ENCODE data around the gene SNX5.

The SNX5 gene

DNA sequence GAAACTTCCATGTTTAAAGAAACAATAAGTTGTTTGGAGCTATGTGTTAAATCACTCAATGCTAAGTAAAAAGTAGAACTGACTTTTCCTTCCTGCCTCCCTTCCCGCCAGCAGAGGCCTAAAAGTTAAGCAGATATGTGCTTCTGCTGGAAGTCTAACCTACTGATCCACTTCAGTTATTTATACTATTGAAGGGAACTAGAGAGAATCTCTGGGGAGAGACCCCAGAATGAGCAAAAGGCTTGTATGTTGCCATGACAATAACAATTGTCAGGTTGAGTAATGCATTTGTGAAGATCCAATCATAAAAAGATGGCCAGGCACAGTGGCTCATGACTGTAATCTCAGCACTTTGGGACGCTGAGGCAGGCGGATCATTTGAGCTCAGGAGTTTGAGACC lies 25.0 kb upstream of the SNX5 start:
- H3K4me3 ChIP-seq (ENCODE audit: low read depth, low read length), result no peak overlapping the region

DNA sequence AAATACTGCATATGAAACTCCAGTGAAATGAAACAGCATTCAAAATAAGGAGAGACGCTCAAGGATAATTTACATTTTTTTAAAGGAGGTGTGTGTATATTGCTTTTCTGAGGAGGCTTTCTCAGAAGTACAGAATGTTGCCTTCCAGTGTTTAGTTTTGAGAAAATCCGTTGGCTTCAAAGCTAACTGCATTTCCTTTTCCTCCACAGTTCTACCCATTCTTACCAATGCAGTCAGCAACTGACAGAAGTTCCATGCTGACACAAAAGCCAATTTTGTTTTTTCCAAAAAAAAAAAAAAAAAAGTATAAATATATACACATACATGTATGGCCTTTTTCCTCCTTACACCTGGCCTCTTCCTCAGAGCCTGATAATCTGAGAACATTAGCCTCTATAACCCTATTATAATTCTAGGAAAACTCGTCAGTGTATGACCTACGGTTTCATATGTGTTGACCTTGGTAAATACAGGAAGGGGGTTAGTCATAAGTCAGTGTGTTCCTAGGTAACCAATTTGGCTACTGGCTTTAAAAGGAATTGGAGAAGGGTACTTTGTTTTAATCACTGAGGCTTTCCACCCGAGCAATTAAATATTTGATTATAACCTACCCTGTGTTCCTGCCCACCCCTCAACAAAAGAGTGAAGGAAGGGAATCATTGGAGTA lies 24.4 kb upstream of the SNX5 start:
- H3K4me3 ChIP-seq (ENCODE audit: low read depth, low read length), result no peak overlapping the region

DNA sequence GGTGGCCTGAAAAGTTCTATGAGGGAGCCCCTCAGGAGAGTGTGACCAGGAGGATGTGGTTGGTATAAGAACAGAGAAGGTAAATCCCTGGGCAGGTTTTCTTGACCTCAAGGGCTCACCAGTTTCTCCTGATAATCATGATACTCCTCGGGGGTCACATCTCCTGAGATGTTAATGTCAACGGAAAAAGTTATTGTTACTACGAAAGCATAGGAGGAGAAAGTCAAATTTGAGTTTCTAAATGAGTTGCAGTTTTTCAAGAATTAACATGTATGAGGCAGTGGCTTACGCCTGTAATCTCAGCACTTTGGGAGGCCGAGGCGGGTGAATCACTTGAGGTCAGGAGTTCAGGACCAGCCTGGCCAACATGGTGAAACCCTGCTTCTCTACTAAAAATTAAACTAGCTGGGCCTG lies 23.6 kb upstream of the SNX5 start:
- H3K4me3 ChIP-seq (ENCODE audit: low read depth, low read length), result no peak overlapping the region

DNA sequence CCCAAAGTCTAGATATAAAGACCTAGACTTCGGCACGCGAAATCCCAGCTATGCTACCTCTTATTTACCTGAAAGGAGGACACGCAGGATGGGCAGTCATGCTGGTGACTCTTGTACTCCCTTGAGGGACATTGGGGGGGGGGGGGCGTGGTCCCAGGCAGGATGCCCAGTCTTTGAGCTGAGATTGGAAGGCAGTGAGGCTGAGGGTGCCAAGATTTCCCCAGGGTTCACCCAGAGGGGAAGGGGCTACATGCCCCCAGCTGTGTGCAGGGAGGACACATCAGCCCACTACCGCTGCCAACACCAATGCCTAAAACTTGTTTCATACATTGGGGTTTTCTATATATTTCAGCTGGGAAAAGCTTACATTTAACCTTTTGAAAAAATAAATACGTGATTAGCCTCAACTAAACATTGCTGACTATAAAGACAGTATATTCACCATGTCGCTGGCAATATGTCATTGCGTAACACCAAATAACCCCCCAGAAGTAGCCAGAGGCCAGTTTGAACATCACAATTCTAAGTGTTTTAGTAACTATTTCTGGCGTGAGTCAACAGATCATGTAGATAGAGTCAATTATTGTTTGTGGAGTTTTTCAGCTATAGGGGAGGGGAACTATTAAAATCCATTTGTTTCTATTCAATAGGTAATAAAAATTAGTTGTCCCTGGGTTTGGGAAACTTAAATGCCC lies 21.8 kb upstream of the SNX5 start:
- H3K4me3 ChIP-seq (ENCODE audit: low read depth, low read length), result no peak overlapping the region

DNA sequence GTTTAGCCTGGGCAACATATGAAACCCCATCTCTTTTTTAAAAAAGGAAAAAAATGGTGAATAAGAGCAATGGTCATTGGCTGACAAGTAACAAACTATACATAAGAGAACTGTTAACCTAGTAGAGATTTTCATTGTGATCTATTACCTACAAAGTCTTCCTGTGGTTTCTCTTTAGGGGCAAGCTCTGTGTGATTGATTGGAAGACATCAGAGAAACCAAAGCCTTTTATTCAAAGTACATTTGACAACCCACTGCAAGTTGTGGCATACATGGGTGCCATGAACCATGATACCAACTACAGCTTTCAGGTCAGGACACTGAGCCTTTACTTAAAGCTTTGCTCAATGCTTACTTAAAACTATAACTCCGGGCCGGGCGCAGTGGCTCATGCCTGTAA lies 19.4 kb upstream of the SNX5 start:
- no peak overlapping the region for H3K4me3 ChIP-seq (ENCODE audit: low read depth, low read length)

DNA sequence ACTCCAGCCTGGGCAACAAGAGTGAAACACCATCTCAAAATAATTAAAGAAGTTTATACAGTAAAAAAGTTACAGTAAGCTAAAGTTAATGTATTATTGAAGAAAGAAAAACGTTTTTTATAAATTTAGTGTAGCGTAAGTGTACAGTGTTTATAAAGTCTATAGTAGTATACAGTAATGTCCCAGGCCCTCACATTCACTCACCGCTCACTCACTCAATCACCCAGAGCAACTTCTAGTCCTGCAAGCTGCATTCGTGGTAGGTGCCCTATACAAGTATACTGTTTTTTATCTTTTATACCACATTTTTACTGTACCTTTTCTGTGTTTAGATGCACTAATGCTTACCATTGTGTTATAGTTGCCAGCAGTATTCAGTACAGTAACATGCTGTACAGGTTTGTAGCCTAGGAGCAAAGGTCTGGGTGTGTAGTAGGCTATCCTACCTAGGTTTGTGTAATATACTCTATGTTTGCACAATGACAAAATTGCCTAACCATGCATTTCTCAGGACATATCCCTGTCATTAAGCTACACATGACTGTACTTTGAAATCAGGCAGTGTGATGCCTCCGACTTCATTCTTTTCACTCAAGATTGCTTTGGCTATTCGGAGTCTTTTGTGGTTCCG lies 16.9 kb upstream of the SNX5 start:
- no peak overlapping the region for H3K4me3 ChIP-seq (ENCODE audit: low read depth, low read length)

DNA sequence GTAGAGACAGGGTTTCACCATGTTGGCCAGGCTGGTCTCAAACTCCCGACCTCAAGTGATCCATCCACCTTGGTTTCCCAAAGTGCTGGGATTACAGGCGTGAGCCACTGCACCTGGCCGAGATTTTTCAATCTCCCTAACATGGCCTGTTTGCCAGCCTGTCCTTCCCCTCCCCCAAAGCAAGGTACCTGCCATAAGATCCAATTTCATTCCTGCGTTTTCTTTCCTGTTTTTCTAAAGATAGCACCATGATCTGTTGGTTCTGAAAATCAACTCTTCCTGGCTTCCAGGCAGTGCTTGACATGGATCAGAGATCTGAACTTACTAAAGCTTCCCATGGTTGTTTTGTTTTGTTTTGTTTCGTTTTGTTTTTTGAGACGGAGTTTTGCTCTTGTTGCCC lies 7.7 kb upstream of the SNX5 start:
- no peak overlapping the region for H3K4me3 ChIP-seq (ENCODE audit: low read depth, low read length)

DNA sequence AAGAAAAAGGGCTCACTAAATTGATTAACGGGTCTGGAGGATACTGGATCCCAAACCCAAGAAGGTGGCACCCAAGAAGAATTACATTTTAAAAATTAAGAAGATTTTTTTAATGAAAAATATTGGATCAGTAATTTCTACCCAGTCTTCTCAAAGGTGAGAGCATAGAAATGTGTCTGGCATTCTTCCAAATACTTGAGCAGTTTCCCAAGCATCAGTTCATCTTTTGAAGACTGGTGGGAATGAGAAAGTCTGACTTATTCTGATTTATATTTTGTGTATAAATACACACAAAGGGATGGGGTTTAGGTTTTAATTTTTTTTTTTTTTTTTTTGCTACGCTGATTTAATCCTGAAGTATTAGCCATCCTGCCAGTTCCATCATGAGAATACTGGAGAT lies 3.5 kb upstream of the SNX5 start:
- H3K4me3 ChIP-seq (ENCODE audit: low read depth, low read length), result no peak overlapping the region

DNA sequence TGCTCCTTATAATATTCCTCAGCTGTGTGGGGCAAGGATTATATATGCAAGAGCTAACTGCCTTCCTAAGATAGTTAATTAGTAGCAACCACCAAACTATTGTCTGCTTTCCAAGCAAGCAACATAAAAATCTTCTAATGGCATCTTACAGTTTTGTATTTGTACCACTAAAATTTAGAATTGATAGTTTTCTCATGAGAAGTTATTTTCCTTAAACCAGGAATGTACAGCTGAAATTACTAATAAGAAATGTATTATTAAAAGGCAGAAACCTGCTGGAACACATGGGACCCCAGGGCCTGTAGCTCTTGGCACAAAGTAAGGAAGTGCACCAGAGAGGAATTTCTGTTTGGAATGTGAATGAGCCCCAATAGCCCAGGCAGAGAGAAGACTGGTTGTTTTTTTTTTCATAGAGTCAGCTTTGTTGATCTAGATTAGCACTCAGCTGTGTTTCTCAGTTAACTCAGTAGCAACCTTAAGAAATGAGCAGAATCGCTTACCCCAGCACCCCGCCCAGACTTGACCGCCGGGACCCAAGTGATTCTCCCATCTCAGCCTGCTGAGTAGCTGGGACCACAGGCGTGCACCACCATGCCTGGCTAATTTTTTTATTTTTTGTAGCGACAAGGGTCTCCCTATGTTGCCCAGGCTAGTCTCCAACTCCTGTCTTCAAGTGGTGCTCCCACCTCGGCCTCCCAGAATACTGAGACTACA lies 2.9 kb upstream of the SNX5 start:
- H3K4me3 ChIP-seq (ENCODE audit: low read depth, low read length), result peak overlapping the region; percentile 98

DNA sequence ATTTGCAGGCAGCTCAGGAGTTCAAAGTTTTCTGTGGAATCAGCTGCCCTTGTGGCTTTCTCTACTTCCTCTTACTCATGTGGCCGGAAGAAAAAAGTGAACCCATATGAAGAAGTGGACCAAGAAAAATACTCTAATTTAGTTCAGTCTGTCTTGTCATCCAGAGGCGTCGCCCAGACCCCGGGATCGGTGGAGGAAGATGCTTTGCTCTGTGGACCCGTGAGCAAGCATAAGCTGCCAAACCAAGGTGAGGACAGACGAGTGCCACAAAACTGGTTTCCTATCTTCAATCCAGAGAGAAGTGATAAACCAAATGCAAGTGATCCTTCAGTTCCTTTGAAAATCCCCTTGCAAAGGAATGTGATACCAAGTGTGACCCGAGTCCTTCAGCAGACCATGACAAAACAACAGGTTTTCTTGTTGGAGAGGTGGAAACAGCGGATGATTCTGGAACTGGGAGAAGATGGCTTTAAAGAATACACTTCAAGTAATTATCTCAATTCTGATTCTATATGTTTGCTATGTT lies 1.4 kb upstream of the SNX5 start:
- H3K4me3 ChIP-seq (ENCODE audit: low read depth, low read length), result peak overlapping the region; percentile 98

DNA sequence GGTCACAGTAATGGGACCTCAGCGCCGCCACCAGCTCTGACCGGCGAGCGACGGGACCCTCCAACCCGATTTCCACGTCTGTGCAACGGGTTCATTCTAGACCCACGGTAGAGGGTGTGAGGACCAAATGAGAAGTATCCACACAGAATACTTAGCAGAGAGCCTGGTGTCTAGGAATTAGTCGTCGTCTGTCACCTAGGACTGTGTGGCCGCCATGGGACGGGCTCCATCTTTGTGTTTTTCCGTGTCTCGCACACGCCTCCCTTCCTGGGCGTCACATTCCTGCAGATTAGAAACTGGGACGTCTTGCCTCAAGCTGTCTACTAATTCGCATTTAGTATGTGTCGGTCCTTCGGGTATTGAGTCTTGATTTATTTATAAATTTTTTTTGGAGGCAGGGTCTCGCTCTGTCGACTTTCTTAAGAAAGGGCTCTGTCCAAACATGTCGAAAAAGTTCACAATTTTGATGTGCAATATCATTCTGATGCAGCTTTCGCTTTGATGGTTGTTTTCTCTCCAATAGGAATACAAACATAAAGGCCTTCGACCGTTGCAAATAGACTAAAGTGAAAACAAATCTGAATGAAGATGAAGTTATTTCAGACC lies 787 bp upstream of the SNX5 start:
- H3K4me3 ChIP-seq (ENCODE audit: low read depth, low read length), result peak overlapping the region; percentile 98

DNA sequence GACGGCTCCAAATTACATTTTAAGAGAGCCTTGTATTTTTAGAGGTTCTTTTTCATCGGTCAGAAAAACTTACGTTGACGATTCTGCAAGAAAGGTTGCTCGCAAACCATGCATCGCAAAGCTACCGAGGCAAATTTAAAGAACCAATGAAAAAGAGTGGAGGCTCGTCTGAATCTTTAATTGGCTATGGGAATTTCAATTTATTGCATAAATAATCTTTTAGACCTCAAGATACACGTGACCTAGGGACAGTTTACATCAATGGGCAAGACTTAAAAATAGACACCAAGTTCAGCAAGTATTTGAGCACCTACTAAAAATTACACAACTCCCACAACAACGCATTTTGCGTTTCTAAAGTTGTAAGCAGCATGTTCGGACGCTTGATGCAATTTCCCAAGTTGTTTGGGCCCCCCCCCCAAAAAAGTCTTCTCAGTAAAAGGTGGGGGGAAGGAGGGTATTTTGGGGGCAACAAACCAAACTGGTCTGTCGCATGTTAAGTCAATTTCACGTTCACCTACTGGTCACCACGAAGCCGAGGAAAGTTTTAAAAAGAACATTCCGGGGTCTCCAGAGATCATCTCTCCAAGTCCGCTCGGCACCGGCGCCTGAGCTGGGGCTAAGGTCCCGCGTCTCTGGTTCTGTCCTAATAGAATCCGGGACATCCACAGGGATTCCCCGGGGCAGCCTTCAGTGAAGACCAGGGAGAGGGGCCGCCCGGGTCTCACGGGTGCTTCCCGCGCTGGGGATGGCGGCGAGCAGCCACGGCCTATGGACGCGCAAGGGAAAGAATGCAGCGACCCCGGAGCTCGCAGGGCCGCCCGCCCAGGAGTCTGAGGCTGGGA lies 851 bp downstream of the SNX5 start:
- peak overlapping the region; percentile 98 for H3K4me3 ChIP-seq (ENCODE audit: low read depth, low read length)

DNA sequence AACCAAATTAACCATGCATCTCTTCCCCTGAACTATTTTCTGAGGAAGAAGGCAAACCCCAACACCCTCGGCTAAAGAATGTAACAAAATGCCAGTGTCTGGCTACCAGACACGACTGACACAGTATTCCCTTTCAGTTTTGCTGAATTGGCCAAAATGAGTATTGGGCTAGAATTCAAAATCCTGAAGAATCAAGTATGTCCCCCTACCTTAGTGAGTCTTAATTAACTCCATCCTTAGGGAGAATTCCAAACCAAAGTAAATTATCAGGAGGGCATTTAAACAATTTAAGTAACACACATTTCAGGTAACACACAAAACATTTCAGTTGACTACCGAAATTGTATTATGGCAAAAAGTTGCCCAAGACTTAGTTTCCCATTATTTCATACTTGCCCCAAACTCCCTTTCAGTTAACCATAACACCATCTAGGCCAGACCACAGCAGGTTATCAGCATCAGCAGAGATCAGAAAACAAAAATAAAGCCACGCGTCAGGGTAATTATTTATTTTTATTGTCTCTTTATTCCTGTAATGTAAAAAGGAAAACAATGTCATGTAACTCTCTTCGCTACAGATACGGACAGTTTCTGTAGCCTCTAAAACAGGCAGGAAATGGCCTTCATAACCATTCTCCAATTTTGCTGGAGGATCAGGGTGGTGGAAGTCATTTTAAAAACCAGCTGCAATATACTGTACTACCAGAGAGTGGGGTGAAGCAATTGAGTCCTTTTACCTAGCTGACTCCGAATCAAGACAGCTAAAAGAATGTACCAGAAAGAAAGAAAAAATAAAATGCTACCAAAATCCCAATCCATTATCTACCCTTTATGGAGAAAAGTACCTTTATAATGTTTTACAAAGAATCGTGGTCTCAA lies 1.9 kb downstream of the SNX5 start:
- peak overlapping the region; percentile 98 for H3K4me3 ChIP-seq (ENCODE audit: low read depth, low read length)

DNA sequence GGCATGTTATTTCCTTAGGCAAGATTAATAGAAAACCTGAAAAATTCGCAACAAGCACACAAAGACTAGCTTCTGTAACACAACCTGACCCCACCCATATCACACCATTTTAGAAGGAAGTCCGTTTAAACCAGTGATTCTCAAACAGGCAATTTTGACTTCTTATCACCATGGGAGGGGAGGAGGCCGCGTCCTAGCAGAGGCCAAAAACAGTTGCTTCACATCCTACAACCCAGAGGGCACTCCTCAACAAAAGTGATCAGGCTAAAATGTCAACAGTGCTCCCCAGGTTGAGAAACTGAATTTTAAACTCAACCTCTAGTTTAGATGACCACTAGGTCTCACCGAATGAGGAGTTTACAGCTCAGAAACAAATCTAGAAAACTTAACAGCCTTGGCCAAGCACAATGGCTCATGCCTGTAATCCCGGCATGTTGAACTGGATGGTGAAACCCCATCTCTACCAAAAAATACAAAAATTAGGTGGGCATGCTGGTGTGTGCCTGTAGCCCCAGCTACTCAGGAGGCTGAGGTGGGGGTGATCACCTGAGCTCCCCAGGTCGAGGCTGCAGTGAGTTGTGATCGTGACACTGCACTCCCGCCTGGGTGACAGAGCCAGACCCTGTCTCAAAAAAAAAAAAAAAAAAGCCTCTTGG lies 3.4 kb downstream of the SNX5 start:
- peak overlapping the region; percentile 18 for H3K4me3 ChIP-seq (ENCODE audit: low read depth, low read length)

DNA sequence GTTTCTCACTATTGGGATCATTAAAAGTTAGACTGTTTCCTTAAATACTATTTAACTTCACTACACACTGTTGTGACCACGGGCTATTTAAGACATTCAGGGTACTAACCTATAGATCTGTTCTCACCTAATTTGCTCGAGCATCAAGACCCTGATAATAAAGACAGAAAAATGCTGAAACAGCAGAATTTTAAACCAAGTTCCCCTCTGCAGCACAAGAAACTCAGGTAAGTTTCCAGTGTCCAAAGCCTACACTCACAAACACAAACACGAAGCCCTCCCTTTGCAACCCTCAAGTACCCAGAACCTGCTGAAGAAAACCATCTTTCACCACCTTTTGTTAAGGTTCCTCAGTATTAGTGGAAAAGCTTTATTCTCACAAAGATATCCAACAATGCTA lies 4.0 kb downstream of the SNX5 start:
- H3K4me3 ChIP-seq (ENCODE audit: low read depth, low read length), result no peak overlapping the region

DNA sequence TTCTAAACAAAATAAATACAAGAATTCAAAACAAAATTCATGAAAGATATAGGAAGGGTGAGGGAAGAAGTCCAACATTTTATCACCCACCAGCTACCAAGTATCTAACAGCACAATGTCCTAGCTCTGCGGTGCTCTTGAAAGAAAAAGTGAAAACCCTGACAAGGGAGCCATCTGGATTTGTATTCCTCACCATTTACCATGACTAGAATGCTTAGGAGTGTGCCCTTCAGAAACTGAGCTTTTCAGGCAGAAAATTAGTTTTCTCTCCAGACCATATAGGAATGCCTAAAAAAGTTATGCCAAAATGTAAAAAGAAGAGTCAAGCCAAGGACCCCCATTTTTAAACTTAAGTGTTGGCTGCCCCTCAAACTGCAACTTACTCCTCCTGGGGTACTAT lies 4.5 kb downstream of the SNX5 start:
- H3K4me3 ChIP-seq (ENCODE audit: low read depth, low read length), result no peak overlapping the region

DNA sequence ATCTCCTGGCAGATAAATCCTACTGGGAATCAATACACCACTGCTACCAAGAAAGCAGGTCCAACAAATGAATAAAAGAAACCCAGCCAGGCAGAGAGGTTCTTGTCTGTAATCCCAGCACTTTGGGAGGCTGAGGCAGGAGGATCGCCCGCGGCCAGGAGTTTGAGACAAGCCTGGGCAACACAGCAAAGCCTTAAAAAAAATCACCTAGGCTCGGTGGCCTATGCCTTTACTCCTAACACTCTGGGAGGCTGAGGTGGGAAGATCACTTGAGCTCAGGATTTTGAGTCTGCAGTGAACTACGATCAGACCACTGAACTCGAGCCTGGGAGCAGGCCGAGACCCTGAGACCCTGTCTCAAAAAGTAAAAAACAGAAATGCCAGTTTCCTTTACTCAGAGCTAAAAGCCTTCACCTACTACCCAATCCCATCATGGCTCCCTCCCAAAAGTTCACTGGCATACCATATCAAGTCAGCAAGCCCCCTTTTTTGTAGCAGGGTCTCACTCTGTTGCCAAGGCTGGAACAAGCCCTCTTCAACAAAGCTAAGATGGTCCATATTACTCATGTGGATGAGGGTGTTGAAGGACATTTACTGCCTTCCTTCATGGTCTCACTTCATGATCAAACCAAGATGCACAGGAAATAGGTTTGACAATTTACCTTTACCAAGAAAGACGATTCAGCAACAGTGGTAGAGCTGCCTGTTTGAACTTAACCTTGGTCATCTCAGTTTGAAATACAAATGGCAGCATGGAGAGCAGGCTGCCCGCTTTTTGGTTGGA lies 5.3 kb downstream of the SNX5 start:
- no peak overlapping the region for H3K4me3 ChIP-seq (ENCODE audit: low read depth, low read length)

DNA sequence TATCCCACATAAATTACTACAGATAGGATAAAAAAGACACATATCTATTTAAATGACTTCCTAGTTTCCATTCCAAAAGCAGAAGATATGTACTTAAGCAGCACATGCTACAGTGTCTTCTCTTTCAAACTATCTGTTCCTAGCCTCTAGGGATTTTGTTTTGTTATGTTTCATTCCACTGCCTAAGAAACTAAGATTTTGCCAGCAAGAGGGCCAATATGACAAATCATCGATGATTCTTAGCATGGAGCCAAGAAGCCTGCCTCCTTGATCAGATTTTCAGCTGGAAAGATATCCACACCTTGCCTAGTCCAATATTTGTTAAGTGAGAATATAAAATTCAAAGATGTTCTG lies 7.0 kb downstream of the SNX5 start:
- H3K4me3 ChIP-seq (ENCODE audit: low read depth, low read length), result no peak overlapping the region

Measured in iPS-11a (cell line).